Activated T-helper 17 cell treated with anti-CD3 and anti-CD28 coated beads, Interleukin-2, amount 50 U/mL, for 72 hours (primary cell): Measurements from ENCODE around the gene SLC45A2. TPM values are rescaled to one million over a fixed set of nuclear protein-coding genes. Genes with fewer than 3 reads are reported as not detected.
"Not testable (repeated sequence)": the region's sequence is repeated elsewhere in the genome, so short reads cannot be mapped to it uniquely, and the experiment has no call there.

Experiments used
- ATAC-seq: fragments of 150-1000 bp; cut with Tn5 transposase; replicated peaks from 2 replicates; pipeline ENCODE4 v1.10.0; 2021; ENCODE audit warnings: mild to moderate bottlenecking, moderate library complexity
- H3K27ac Mint-ChIP-seq: one replicate; pipeline ENCODE4 v1.8.0; 2022; ENCODE audit warnings: mixed read lengths
- H3K27me3 Mint-ChIP-seq: one replicate; pipeline ENCODE4 v1.8.0; 2022; ENCODE audit warnings: mixed read lengths
- H3K36me3 Mint-ChIP-seq: one replicate; pipeline ENCODE4 v1.8.0; 2022; ENCODE audit warnings: low read depth, mild to moderate bottlenecking, mixed read lengths
- H3K4me1 Mint-ChIP-seq: one replicate; pipeline ENCODE4 v1.8.0; 2022; ENCODE audit warnings: mixed read lengths
- H3K4me3 Mint-ChIP-seq: one replicate; pipeline ENCODE4 v1.8.0; 2022; ENCODE audit warnings: mild to moderate bottlenecking, mixed read lengths
- H3K9me3 Mint-ChIP-seq: one replicate; pipeline ENCODE4 v1.8.0; 2022; ENCODE audit warnings: mixed read lengths
- total RNA-seq, 2 donors: library from RNA; stranded (reverse); gene quantifications; one replicate each; pipeline ENCODE4 v1.2.3, GENCODE V29; 2022

SLC45A2 gene
- total RNA-seq, 2 donors from 2014 or later: not detected

DNA sequence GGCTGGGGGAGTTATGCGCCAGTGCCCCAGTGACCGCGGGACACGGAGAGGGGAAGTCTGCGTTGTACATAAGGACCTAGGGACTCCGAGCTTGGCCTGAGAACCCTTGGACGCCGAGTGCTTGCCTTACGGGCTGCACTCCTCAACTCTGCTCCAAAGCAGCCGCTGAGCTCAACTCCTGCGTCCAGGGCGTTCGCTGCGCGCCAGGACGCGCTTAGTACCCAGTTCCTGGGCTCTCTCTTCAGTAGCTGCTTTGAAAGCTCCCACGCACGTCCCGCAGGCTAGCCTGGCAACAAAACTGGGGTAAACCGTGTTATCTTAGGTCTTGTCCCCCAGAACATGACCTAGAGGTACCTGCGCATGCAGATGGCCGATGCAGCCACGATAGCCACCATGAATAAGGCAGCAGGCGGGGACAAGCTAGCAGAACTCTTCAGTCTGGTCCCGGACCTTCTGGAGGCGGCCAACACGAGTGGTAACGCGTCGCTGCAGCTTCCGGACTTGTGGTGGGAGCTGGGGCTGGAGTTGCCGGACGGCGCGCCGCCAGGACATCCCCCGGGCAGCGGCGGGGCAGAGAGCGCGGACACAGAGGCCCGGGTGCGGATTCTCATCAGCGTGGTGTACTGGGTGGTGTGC lies 48.0 kb downstream of the SLC45A2 start, which contains the start of gene RXFP3:
TSS of gene RXFP3 (plus strand) at position 6 of the 636 bp plus-strand sequence. CDS start at position 361, 355 bp downstream.
- ATAC-seq: no peak
- Mint-ChIP-seq H3K4me3 (no peak within 1 kb of the TSS), H3K27ac (no peak within 1 kb of the TSS), H3K27me3 (peaks cover 40% of the 10 kb centered on the region), H3K36me3 (no peaks in the 10 kb centered on the region), H3K4me1 (no peaks in the 10 kb centered on the region), H3K9me3 (no peaks in the 10 kb centered on the region)

DNA sequence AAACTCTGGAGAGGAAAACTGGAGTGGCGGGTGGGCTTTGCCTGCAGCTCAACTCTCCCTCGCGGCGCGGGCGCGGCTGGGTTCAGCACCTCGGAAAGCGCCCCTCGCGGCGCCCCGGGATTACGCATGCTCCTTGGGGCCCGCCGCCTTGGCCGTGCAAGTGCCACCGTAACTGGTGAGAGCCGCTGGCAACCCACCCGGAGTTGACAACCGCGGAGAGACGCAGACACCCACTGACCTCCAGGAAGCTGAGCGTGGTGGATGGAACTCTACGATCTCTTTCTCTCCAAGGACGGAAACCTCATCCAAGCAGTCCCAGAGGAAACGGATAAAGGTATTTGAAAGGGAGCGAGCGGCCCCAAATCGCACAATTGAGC lies 48.5 kb downstream of the SLC45A2 start:
- ATAC-seq: no peak
- Mint-ChIP-seq H3K9me3 (no peaks in the 10 kb centered on the region), H3K27me3 (peaks cover 37% of the 10 kb centered on the region), H3K27ac (no peak overlapping the region), H3K4me3 (no peak overlapping the region), H3K36me3 (no peaks in the 10 kb centered on the region), H3K4me1 (no peaks in the 10 kb centered on the region)

- no peak for ATAC-seq
- Mint-ChIP-seq H3K27me3 (peaks cover 25% of the 10 kb centered on the region), H3K36me3 (no peaks in the 10 kb centered on the region), H3K4me1 (no peaks in the 10 kb centered on the region), H3K9me3 (no peaks in the 10 kb centered on the region), H3K27ac (no peak overlapping the region), H3K4me3 (no peak overlapping the region)
Measured at GRCh38 chr5:33934176-33934575, 50.3 kb downstream of the SLC45A2 start.

DNA sequence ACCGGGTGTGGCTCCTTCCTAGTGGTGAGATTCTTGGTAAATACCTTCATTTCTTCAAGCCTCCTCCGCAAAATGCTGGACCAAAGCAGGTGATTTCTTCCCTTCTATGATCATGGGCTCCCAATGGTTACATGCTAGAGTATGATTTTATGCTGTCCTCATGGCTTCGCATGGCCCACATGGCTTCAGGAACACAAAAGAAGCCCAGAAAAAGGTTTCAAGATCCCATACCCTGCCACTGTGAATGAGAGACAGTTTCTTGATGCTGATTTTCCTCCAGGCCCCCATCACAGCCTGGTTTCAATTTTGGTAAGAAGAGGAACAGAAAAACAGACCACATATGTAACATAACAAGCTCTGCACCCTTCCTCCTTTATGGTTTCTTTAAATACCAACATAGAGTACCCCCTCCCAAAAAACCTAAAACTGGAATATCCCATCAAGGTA lies 50.7 kb downstream of the SLC45A2 start:
- Mint-ChIP-seq H3K4me3 (no peak overlapping the region), H3K27ac (no peak overlapping the region), H3K9me3 (no peaks in the 10 kb centered on the region), H3K36me3 (no peaks in the 10 kb centered on the region), H3K27me3 (peaks cover 24% of the 10 kb centered on the region), H3K4me1 (no peaks in the 10 kb centered on the region)
- no peak for ATAC-seq

DNA sequence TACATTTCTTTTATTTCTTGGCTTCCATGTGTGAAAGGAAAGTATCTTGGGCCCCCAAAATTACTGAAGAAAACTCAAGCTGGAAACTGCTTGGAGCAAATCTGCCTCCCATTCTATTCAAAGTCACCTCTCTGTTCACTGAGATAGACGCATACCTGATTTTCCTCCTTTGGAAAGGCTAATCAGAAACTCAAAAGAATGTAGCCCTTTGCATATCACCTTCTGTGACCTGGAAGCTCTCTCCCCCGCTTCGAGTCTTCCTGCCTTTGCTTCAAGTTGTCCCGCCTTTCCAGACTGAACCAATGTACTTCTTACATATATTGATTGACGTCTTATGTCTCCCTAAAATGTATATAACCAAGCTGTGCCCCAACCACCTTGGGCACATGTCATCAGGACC lies 53.4 kb downstream of the SLC45A2 start:
- H3K4me3 Mint-ChIP-seq: no peak overlapping the region
- H3K27ac Mint-ChIP-seq: no peak overlapping the region
- no peak for ATAC-seq
- no peaks in the 10 kb centered on the region for H3K36me3 Mint-ChIP-seq
- no peaks in the 10 kb centered on the region for H3K4me1 Mint-ChIP-seq
- H3K9me3 Mint-ChIP-seq: no peaks in the 10 kb centered on the region
- H3K27me3 Mint-ChIP-seq: peaks cover 10% of the 10 kb centered on the region

- Mint-ChIP-seq H3K36me3 (no peaks in the 10 kb centered on the region), H3K4me3 (no peak overlapping the region), H3K9me3 (no peaks in the 10 kb centered on the region), H3K4me1 (no peaks in the 10 kb centered on the region), H3K27ac (no peak overlapping the region), H3K27me3 (peaks cover 9% of the 10 kb centered on the region)
- no peak for ATAC-seq
Measured at GRCh38 chr5:33929925-33930690, 54.4 kb downstream of the SLC45A2 start.

- H3K36me3 Mint-ChIP-seq: no peaks in the 10 kb centered on the region
- H3K4me1 Mint-ChIP-seq: no peaks in the 10 kb centered on the region
- H3K27me3 Mint-ChIP-seq: peaks cover 14% of the 10 kb centered on the region
- no peak overlapping the region for H3K27ac Mint-ChIP-seq
- no peaks in the 10 kb centered on the region for H3K9me3 Mint-ChIP-seq
- no peak overlapping the region for H3K4me3 Mint-ChIP-seq
- no peak for ATAC-seq
Measured at GRCh38 chr5:33928283-33928682, 56.2 kb downstream of the SLC45A2 start.

- Mint-ChIP-seq H3K4me3 (no peak overlapping the region), H3K36me3 (no peaks in the 10 kb centered on the region), H3K27ac (no peak overlapping the region), H3K9me3 (no peaks in the 10 kb centered on the region), H3K27me3 (peaks cover 14% of the 10 kb centered on the region), H3K4me1 (no peaks in the 10 kb centered on the region)
- ATAC-seq: no peak
Measured at GRCh38 chr5:33927685-33928084, 56.8 kb downstream of the SLC45A2 start.

DNA sequence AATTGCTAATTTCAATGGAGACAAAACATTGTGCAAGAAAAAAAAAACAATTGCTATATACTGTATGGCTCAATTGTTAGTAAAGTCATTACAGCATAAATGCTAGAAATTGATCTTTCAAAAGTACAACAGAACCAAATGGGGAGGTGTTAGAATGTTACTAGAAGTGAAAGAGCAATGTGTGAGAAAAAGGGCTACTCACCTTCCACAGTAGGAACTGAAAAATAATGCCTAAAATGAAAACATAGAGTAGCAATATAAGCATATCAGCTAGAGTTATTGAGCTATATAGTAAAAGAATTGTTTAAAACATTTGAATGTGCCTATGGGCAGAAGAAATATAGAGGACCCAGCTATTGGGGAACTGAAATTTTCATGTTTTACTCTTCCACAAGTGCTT lies 59.2 kb downstream of the SLC45A2 start:
- Mint-ChIP-seq H3K36me3 (no peaks in the 10 kb centered on the region), H3K4me3 (no peak overlapping the region), H3K27ac (no peak overlapping the region), H3K27me3 (peaks cover 24% of the 10 kb centered on the region), H3K4me1 (no peaks in the 10 kb centered on the region), H3K9me3 (no peaks in the 10 kb centered on the region)
- ATAC-seq: no peak

DNA sequence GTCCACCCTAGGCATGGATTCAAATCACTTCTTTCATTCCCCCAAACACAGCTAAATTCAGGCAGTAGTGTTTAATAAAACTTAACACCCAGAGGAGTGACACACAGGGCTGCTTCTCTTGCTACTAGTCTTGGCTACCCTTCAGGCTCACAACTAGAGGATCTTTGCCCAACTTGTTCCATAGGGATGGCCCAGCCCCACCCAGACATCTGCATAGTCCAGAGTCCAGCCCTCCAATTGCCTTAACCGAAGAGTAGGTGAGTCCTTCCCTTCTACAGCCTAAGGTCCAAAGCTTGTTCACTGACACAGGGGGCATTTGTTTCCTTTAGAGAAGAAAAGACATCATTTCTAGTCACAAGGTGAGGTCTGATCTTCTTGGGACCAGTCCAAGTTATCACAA lies 63.5 kb downstream of the SLC45A2 start:
- no peaks in the 10 kb centered on the region for H3K36me3 Mint-ChIP-seq
- H3K27ac Mint-ChIP-seq: no peak overlapping the region
- H3K4me3 Mint-ChIP-seq: no peak overlapping the region
- no peaks in the 10 kb centered on the region for H3K4me1 Mint-ChIP-seq
- peaks cover 26% of the 10 kb centered on the region for H3K27me3 Mint-ChIP-seq
- H3K9me3 Mint-ChIP-seq: peaks cover 5% of the 10 kb centered on the region
- ATAC-seq: no peak

DNA sequence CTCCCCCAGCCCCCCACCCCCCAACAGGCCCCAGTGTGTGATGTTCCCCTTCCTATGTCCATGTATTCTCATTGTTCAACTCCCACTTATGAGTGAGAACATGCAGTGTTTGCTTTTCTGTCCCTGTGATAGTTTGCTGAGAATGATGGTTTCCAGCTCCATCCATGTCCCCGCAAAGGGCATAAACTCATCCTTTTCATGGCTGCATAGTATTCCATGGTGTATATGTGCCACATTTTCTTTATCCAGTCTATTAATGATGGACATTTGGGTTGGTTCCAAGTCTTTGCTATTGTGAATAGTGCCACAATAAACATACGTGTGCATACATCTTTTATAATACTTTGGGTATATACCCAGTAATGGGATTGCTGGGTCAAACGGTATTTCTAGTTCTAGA lies 69.6 kb downstream of the SLC45A2 start:
- H3K9me3 Mint-ChIP-seq, H3K27ac Mint-ChIP-seq, H3K4me3 Mint-ChIP-seq, H3K36me3 Mint-ChIP-seq, ATAC-seq, H3K4me1 Mint-ChIP-seq, H3K27me3 Mint-ChIP-seq: not testable (repeated sequence)

DNA sequence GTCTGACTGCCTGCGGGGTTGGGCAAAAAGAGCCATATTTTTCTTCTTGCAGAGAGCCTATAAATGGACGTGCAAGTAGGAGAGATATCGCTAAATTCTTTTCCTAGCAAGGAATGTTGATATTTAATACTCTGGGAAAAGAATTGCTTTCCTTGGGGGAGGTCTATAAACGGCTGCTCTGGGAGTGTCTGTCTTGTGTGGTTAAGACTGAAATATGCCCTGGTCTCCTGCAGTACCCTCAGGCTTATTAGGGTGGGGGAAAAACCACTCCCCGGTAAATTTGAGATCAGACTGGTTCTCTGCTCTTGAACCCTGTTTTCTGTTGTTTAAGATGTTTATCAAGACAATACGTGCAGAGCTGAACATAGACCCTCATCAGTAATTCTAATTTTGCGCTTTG lies 78.2 kb downstream of the SLC45A2 start:
- H3K9me3 Mint-ChIP-seq: peaks cover 27% of the 10 kb centered on the region
- H3K27ac Mint-ChIP-seq, H3K4me3 Mint-ChIP-seq, H3K4me1 Mint-ChIP-seq, ATAC-seq, H3K27me3 Mint-ChIP-seq, H3K36me3 Mint-ChIP-seq: not testable (repeated sequence)

GRCh38 chr5:33905381-33905780 lies 79.1 kb downstream of the SLC45A2 start:
- Mint-ChIP-seq H3K4me3 (no peak overlapping the region), H3K27me3 (peaks cover 5% of the 10 kb centered on the region), H3K4me1 (no peaks in the 10 kb centered on the region), H3K9me3 (peaks cover 27% of the 10 kb centered on the region), H3K27ac (no peak overlapping the region), H3K36me3 (no peaks in the 10 kb centered on the region)
- no peak for ATAC-seq

DNA sequence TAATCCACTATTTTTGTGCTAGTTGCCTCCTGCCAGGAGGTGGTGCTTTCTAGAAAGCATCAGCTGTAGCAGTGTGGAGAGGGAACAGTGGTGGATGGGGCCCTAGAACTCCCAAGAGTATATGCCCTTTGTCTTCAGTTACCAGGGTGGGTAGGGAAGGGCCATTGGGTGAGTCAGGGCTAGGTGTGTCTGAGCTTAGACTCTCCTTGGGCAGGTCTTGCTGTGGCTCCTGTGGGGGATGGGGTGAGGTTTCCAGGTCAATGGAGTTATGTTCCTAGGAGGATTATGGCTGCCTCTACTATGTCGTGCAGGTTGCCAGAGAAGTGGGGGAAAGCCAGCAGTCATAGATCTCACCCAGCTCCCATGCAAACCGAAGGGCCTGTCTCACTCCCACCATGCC lies 81.4 kb downstream of the SLC45A2 start:
- Mint-ChIP-seq H3K9me3 (peaks cover 21% of the 10 kb centered on the region), H3K4me3 (no peak overlapping the region), H3K27me3 (peaks cover 5% of the 10 kb centered on the region), H3K36me3 (no peaks in the 10 kb centered on the region), H3K4me1 (no peaks in the 10 kb centered on the region), H3K27ac (no peak overlapping the region)
- no peak for ATAC-seq

DNA sequence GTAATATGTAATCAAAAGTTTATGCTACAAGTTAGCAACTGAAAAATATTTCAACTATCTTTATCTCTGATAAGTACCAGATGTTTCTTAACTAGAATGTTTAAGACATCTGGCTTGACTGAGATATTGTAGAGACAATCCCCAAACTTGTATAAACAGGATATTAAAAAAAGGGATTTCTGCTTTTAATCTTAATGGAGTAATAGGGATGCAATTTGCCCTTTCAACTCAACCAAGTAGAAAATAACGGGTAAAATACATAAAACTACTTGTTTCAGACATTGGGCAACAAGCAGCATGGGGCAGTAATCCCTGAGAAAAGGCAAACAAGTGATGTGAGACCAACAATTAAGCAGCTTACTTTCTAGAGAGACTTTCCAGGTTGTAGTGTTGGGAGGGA lies 83.3 kb downstream of the SLC45A2 start:
- H3K27ac Mint-ChIP-seq: no peak overlapping the region
- H3K9me3 Mint-ChIP-seq: peaks cover 11% of the 10 kb centered on the region

More for the DNA sequence above, 83.3 kb downstream of the SLC45A2 start:
- Mint-ChIP-seq H3K4me3 (no peak overlapping the region), H3K36me3 (no peaks in the 10 kb centered on the region), H3K27me3 (peaks cover 16% of the 10 kb centered on the region), H3K4me1 (no peaks in the 10 kb centered on the region)
- ATAC-seq: no peak
